Esophagus muscularis mucosa (tissue), 4 donors: ENCODE results near the gene SAFB. TPM values are rescaled to one million over a fixed set of nuclear protein-coding genes. Genes with fewer than 3 reads are reported as not detected.

Experiments used
- DNase-seq: peaks from one replicate; pipeline ENCODE4 v3.0.0-alpha.2; 2017; ENCODE audit errors: extremely low spot score
- H3K27ac ChIP-seq, 4 donors: fragments of 200-600 bp; sonication (generic); replicated peaks in 1 of 4; 1 replicate in 3 of 4; 2 replicates in 1 of 4; pipeline ENCODE4 v1.5.1; 2016 to 2019; ENCODE audit warnings: mild to moderate bottlenecking in 1 of 4
- H3K27me3 ChIP-seq, 4 donors: fragments of 200-600 bp; sonication (generic); one replicate each; pipeline versions ENCODE4 v1.5.1 to v1.6.0; 2016 to 2019
- H3K36me3 ChIP-seq, 4 donors: fragments of 200-600 bp; sonication (generic); one replicate each; pipeline ENCODE4 v1.5.1; 2016 to 2019
- H3K4me1 ChIP-seq, 4 donors: fragments of 200-600 bp; sonication (generic); one replicate each; pipeline ENCODE4 v1.5.1; 2016 to 2019
- H3K4me3 ChIP-seq, 4 donors: fragments of 200-600 bp; sonication (generic); 1 replicate in 2 of 4; 2 replicates in 2 of 4; pipeline ENCODE4 v1.5.1; 2016 to 2019; ENCODE audit warnings: mild to moderate bottlenecking in 4 of 4, moderate library complexity in 1 of 4
- H3K9me3 ChIP-seq, 4 donors: fragments of 200-600 bp; sonication (generic); 1 replicate in 3 of 4; 2 replicates in 1 of 4; pipeline ENCODE4 v1.5.1; 2016 to 2019
- EP300 ChIP-seq: sonication (generic); formaldehyde crosslinking; IDR thresholded peaks from one replicate; pipeline ENCODE4 v1.6.1; 2017; ENCODE audit warnings: antibody characterized with exemption
- POLR2A ChIP-seq: fragments of 450-650 bp; IDR thresholded peaks from one replicate; pipeline ENCODE4 v1.6.1; 2017; ENCODE audit warnings: antibody characterized with exemption, moderate library complexity, mild to moderate bottlenecking, low read depth
- POLR2AphosphoS5 ChIP-seq, 2 donors: sonication (generic); formaldehyde crosslinking; IDR thresholded peaks; one replicate each; pipeline ENCODE4 v1.6.1; 2017; ENCODE audit warnings: antibody characterized with exemption in 2 of 2
- WGBS: methylation state at CpG from one replicate; pipeline ENCODE4 v1.1.5; 2018; 5-methylcytosine and 5-hydroxymethylcytosine counted together
- intact Hi-C: fragments of 100-400 bp; cut with DNase I; formaldehyde crosslinking; loops from one replicate; pipeline ENCODE4 v1.15.1; 2023
- total RNA-seq, 4 donors: library from RNA; depleted of rRNA; stranded (reverse); fragments of >200 nt; gene quantifications; one replicate each; pipeline versions ENCODE4 v1.1.0 to v1.2.1, GENCODE V29; 2016
- TF ChIP-seq, protein P1 (sequence below), 3 experiments: fragments of 200-600 bp in 2 of 3; fragments of 450-650 bp in 1 of 3; sonication (generic) in 2 of 3; IDR thresholded peaks; one replicate each; pipeline ENCODE4 v1.5.1; 2017 to 2019; ENCODE audit warnings: antibody characterized with exemption in 3 of 3, mild to moderate bottlenecking in 2 of 3, moderate library complexity in 1 of 3

The SAFB gene
- total RNA-seq, 4 donors from 2014 or later, result 48.4 to 96.2 (median 75.7) TPM

DNA sequence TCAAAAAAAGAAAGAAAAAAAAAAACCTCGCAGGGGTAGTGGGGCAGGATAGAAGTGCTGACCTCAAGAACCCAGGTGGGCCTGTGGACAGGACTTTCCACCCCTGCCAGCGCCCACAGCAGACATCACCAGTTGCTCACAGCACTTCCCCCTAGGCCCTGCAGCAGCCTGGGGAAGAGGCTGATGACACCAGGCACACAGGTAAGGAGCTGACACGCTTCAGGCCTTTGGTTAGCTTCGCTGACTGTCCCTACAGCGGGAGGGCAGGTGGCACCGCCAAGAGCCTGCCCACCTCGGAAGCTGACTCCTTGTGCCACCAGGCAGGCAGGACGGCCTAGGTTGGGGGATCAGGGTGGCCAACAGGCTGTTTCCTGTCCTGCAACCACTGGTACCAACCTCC is 88.1 kb downstream of the SAFB start:
- Histone ChIP-seq H3K9me3 (no peaks in the 10 kb centered on the region), H3K4me3 (no peak overlapping the region), H3K27ac (no peak overlapping the region), H3K4me1 (no peaks in the 10 kb centered on the region), H3K27me3 (no peaks in the 10 kb centered on the region), H3K36me3 (peaks cover 51 to 84% (median 80%) of the 10 kb centered on the region in 4 donors)
- intact Hi-C loops, result no loop called here
- no peak for DNase-seq
- TF ChIP-seq POLR2A (no peak), POLR2AphosphoS5 (IDR thresholded peaks at IDR 0.05) (no peak), EP300 (no peak)
- TF ChIP-seq, protein P1, sequence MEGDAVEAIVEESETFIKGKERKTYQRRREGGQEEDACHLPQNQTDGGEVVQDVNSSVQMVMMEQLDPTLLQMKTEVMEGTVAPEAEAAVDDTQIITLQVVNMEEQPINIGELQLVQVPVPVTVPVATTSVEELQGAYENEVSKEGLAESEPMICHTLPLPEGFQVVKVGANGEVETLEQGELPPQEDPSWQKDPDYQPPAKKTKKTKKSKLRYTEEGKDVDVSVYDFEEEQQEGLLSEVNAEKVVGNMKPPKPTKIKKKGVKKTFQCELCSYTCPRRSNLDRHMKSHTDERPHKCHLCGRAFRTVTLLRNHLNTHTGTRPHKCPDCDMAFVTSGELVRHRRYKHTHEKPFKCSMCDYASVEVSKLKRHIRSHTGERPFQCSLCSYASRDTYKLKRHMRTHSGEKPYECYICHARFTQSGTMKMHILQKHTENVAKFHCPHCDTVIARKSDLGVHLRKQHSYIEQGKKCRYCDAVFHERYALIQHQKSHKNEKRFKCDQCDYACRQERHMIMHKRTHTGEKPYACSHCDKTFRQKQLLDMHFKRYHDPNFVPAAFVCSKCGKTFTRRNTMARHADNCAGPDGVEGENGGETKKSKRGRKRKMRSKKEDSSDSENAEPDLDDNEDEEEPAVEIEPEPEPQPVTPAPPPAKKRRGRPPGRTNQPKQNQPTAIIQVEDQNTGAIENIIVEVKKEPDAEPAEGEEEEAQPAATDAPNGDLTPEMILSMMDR (IDR thresholded peaks at IDR 0.05), result no peak
- 87% methylated on average over 3 of the region's 8 CpGs for WGBS

DNA sequence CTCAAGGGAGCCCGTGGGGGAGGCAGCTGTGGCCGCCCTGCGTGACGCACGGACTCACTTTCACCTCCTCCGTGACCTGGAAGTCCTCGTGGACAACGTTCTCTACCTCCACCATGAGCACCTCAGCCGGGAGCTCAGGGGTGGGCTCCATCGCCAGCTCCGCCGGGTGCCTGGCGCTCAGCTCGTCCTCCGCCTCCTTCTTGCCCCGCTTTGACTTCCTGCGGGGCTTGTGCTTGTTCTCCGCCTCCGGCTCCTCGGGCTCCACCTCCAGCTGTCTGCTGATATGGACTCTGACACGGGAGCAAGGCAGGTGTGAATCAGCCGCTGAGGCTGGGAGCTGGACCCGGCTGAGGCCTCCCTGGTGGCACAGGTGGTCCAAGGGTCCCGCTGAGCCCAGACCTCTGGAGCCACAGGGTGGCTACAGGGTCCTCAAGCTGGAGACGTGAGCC is 88.9 kb downstream of the SAFB start:
- peaks cover 51 to 77% (median 73%) of the 10 kb centered on the region in 4 donors for H3K36me3 ChIP-seq

DNA sequence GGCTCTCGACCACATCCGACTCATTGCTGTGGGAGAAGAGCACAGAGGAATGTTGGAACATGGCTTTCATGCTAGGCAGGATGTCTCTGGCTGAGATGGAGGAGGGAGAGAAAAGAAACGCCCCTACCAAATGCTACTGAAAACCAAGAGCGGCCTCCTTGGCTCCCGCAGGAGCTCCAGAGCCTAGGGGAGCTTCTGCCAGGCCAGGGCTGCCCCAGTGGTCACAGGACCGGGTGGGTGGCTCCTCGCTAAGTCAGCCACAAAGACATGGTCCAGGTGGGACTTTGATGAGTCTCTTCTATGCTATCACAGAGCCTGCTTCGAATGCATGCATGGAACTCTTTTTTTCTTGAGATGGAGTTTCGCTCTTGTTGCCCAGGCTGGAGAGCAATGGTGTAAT is 90.3 kb downstream of the SAFB start:
- WGBS, result 98% methylated on average over 8 of the region's 9 CpGs
- Histone ChIP-seq H3K36me3 (peaks cover 40 to 71% (median 62%) of the 10 kb centered on the region in 4 donors), H3K4me3 (no peak overlapping the region), H3K27me3 (no peaks in the 10 kb centered on the region), H3K4me1 (peaks cover 10 to 20% (median 13%) of the 10 kb centered on the region in 4 donors), H3K9me3 (no peaks in the 10 kb centered on the region), H3K27ac (no peak overlapping the region)
- TF ChIP-seq, protein P1 (IDR thresholded peaks at IDR 0.05), result no peak
- no peak for TF ChIP-seq POLR2AphosphoS5 (IDR thresholded peaks at IDR 0.05)
- TF ChIP-seq EP300, result no peak
- TF ChIP-seq POLR2A, result no peak
- DNase-seq, result no peak
- intact Hi-C loops, result no loop called here

More for the DNA sequence above, 88.9 kb downstream of the SAFB start:
- no peak for DNase-seq
- Histone ChIP-seq H3K4me1 (peaks cover 0 to 5% (median under 1%) of the 10 kb centered on the region in 4 donors), H3K9me3 (no peaks in the 10 kb centered on the region), H3K4me3 (no peak overlapping the region), H3K27ac (no peak overlapping the region), H3K27me3 (no peaks in the 10 kb centered on the region)
- 92% methylated on average over 24 of the region's 25 CpGs for WGBS
- TF ChIP-seq POLR2AphosphoS5 (IDR thresholded peaks at IDR 0.05), result no peak
- TF ChIP-seq, protein P1 (IDR thresholded peaks at IDR 0.05), result no peak
- TF ChIP-seq EP300, result no peak
- intact Hi-C loops, result no loop called here

DNA sequence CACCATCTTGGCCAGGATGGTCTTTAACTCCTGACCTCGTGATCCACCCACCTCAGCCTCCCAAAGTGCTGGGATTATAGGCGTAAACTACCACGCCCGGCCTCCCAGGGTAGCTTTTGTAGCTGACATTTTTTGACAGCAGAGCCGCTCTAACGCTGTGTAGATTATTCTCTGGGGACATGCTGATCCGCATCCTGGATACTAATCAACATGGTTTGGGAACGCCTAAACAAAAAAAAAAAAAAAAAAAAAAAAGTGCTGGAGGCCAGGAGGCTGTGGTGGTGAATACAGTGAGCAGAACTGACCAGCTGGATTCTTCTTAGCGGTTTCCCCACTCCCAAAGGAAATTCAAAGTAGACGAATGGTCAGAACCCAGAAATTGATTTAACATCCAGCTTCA is 91.9 kb downstream of the SAFB start:
- H3K36me3 ChIP-seq, result peaks cover 39 to 55% (median 48%) of the 10 kb centered on the region in 4 donors
- DNase-seq, result no peak
- intact Hi-C loops, result no loop called here
- no peaks in the 10 kb centered on the region for H3K27me3 ChIP-seq
- no peak overlapping the region for H3K4me3 ChIP-seq
- TF ChIP-seq EP300 (no peak), POLR2A (no peak), POLR2AphosphoS5 (IDR thresholded peaks at IDR 0.05) (no peak)
- no peak overlapping the region for H3K27ac ChIP-seq
- H3K4me1 ChIP-seq, result peaks cover 22 to 34% (median 24%) of the 10 kb centered on the region in 4 donors
- H3K9me3 ChIP-seq, result no peaks in the 10 kb centered on the region
- 84% methylated on average over 10 of the region's 10 CpGs for WGBS

DNA sequence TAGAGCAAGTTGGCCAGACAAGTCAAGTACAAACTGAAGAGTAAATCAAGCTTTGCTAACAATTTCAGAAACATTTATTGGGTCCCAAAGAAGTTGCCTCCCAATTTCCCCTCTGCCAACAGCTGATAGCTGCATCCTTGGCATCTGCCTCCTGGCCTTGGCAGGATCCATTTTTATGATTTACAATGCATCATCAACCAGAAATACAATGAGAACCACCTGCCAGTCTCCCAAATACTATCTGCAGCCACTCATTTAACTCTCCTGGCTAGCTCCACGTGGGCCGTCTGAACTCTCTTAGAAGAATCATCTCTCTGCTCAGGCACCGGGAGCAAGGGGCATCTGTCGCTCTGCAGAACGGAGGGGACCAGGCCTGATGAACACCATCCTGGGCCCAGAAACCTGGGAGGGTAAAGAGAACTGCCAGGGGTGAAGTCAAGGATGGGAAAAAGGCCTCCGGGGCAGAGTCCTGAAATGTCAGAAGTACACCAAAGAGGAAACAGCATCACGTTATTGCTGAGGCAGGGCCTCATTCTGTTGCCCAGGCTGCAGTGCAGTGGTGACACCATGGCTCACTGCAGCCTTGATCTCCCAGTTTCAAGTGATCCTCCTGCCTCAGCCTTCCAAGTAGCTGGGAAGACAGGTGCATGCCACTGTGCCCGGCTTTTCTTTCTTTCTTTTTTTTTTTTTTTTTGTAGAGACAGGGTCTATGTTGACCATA is 94.5 kb downstream of the SAFB start:
- H3K36me3 ChIP-seq, result peaks cover 19 to 30% (median 26%) of the 10 kb centered on the region in 4 donors

More for the DNA sequence above, 94.5 kb downstream of the SAFB start:
- H3K4me1 ChIP-seq, result peaks cover 25 to 42% (median 32%) of the 10 kb centered on the region in 4 donors
- no peak overlapping the region for H3K27ac ChIP-seq
- H3K4me3 ChIP-seq, result no peak overlapping the region
- H3K9me3 ChIP-seq, result no peaks in the 10 kb centered on the region
- H3K27me3 ChIP-seq, result no peaks in the 10 kb centered on the region
- TF ChIP-seq POLR2A (no peak), EP300 (no peak), POLR2AphosphoS5 (IDR thresholded peaks at IDR 0.05) (no peak)
- TF ChIP-seq, protein P1 (IDR thresholded peaks at IDR 0.05), result no peak
- intact Hi-C loops, result no loop called here
- 84% methylated on average over 8 of the region's 8 CpGs for WGBS
- DNase-seq, result no peak
